Measurements from ENCODE around the gene LMF2. TPM values are rescaled to one million over a fixed set of nuclear protein-coding genes. Genes with fewer than 3 reads are reported as not detected.

LMF2 gene
- total RNA-seq, 1 experiment from 2014 or later, result 56.9 TPM

DNA sequence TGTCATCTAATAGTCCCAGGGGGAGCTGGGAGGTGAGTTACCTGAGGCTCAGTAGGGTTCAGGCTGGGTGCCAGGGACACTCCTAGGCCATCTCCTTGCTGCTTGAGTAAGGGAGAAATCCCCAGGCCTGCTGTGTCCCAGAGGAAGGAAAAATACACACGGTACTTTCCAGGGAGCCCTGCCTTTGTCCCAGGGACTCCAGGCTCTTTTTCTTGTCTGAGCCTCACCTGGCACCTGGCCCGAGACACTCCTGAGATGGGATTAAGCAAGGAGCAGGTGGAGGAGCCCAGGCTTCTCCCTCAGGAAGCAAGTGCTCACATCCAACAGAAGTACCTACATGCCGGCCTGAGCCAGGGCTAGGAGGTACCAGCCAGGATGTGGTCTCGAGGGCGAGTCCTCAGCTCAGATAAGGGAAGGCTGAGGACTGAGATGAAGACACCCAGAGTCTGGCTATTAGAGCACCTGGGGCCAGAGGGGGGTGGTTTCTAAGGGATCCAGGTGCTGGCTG is 37.3 kb upstream of the LMF2 start:
- ATAC-seq, result peak; percentile 33
- Histone ChIP-seq H3K27me3 (ENCODE audit: insufficient read depth, low read length) (no peaks in the 10 kb centered on the region), H3K79me2 (ENCODE audit: insufficient read depth, low read length) (no peaks in the 10 kb centered on the region), H3K36me3 (ENCODE audit: control insufficient read depth in 1 of 2, insufficient read depth in 2 of 2, low read length in 2 of 2) (no peaks in the 10 kb centered on the region), H4K20me1 (ENCODE audit: insufficient read depth) (no peaks in the 10 kb centered on the region), H3K9ac (ENCODE audit: low read length) (peak overlapping the region; percentile 53), H3K4me1 (ENCODE audit: control insufficient read depth in 1 of 2, insufficient read depth in 2 of 2, low read length in 2 of 2) (peaks cover 13 to 39% of the 10 kb centered on the region in 2 experiments; a peak in 3 of 4 replicates), H3K9me3 (ENCODE audit: control insufficient read depth in 1 of 2, insufficient read depth in 1 of 2, low read depth in 1 of 2, low read length in 2 of 2) (no peaks in the 10 kb centered on the region), H3K27ac (ENCODE audit: low read depth, low read length) (peak overlapping the region; percentile 27; the same call in 1 of the 2 replicates), H3K9me2 (ENCODE audit: insufficient read depth) (no peaks in the 10 kb centered on the region), H3K4me3 (replicated peaks in 1 of 2; ENCODE audit: low read depth in 1 of 2, low read length in 2 of 2) (no peak overlapping the region; a peak in 1 of 4 replicates), H3K4me2 (ENCODE audit: low read length) (peak overlapping the region; percentile 77), H2AFZ (ENCODE audit: low read depth, low read length, poor library complexity, severe bottlenecking) (peak overlapping the region; percentile 94)
- TSS peak; percentile 81 for BruUV-seq (replicated peaks)
- intact Hi-C loops (cut with micrococcal nuclease), result no loop called here
- ChIA-PET CTCF (interaction anchor here (1.0 to 1.8 kb wide), 2 partner anchors 9 to 19 kb away, joined by 3 to 6 read pairs; partner anchors contain the start of gene SCO2), RAD21 (ENCODE audit: low non-redundant PET in 1 of 2, low total read pairs in 2 of 2, uncharacterized antibody in 2 of 2, unreplicated experiment in 2 of 2) (no interaction called here), POLR2A (interaction anchor here (1.6 to 1.9 kb wide), 3 partner anchors 10 to 15 kb away, joined by 5 to 7 read pairs (median 7); partner anchors contain the start of gene TYMP)
- no peak for TF ChIP-seq YY1 (IDR thresholded peaks at IDR 0.05; ENCODE audit: extremely low read depth, insufficient replicate concordance, low read depth, low read length)
- no peak for TF ChIP-seq EZH2phosphoT487 (IDR thresholded peaks at IDR 0.05; ENCODE audit: borderline replicate concordance)
- TF ChIP-seq CEBPB (IDR thresholded peaks at IDR 0.05; ENCODE audit: low read depth), result no peak
- TF ChIP-seq, protein P1, sequence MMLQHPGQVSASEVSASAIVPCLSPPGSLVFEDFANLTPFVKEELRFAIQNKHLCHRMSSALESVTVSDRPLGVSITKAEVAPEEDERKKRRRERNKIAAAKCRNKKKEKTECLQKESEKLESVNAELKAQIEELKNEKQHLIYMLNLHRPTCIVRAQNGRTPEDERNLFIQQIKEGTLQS (IDR thresholded peaks at IDR 0.05), result no peak
- no peak for TF ChIP-seq ZNF274 (IDR thresholded peaks at IDR 0.05; ENCODE audit: low read depth, low read length)
- TF ChIP-seq CBX3 (IDR thresholded peaks at IDR 0.05; ENCODE audit: low read depth), result no peak
- no peak for DNase-seq (ENCODE audit: low read depth, low spot score)

DNA sequence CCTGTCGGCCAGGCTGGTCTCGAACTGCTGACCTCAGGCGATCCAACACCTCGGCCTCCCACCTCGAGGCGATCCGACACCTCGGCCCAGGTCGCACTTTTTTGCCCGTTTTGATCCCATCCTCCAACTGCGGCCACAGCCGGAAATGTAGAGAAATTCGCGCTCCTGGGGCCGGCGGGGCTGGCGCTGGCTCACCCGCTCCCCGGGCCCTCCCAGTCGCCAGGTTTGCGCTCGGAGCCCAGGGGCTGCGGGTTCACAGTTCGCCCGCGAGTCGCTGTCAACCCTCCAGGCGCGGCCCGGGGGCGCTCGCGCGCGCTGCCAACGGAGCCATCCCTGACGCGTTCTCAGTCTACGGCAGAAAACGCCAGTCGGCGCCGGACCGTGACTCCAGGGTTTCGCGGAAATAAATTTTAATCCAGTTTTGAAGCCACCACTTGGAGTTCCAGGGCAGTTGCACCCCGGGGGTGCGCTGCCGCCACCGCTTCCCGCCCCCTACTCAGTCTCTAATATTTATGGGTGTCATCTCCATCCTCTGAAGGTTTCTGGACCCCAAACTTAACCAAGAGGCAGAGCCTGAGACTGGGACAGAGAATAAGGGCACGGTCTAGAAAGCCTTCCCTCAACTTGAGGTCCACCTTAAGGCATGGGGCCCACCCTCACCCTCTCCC is 36.7 kb upstream of the LMF2 start:
- no TSS peak for BruUV-seq (replicated peaks)
- H2AFZ ChIP-seq (ENCODE audit: low read depth, low read length, poor library complexity, severe bottlenecking), result peak overlapping the region; percentile 94
- peak; percentile 9 for TF ChIP-seq YY1 (IDR thresholded peaks at IDR 0.05; ENCODE audit: extremely low read depth, insufficient replicate concordance, low read depth, low read length)
- no peak for TF ChIP-seq POLR2A (IDR thresholded peaks at IDR 0.05; ENCODE audit: borderline replicate concordance, extremely low read depth, insufficient read depth, insufficient read length)
- TF ChIP-seq MAX (IDR thresholded peaks at IDR 0.05), result 0 out of 2 replicates have a peak, but pooled peaks have one; percentile 35
- no peak for TF ChIP-seq JUND (IDR thresholded peaks at IDR 0.05)
- TF ChIP-seq CTCF (IDR thresholded peaks at IDR 0.05 in 2 of 3, conservative IDR thresholded peaks at IDR 0.05 in 1 of 3; ENCODE audit: borderline replicate concordance in 1 of 3, insufficient read depth in 1 of 3, low read depth in 2 of 3, low read length in 2 of 3), result peak; percentile 59 to 68 (median 60); a peak in 5 of 6 replicates
- H3K27ac ChIP-seq (ENCODE audit: low read depth, low read length), result peak overlapping the region; percentile 27
- DNase-seq (ENCODE audit: low read depth, low spot score) (no peak), ATAC-seq (peak; percentile 93)
- peak overlapping the region; percentile 53 for H3K9ac ChIP-seq (ENCODE audit: low read length)
- ChIA-PET RAD21 (ENCODE audit: low non-redundant PET in 1 of 2, low total read pairs in 2 of 2, uncharacterized antibody in 2 of 2, unreplicated experiment in 2 of 2) (no interaction called here), POLR2A (interaction anchor here (1.6 to 1.9 kb wide), 2 partner anchors 9 to 10 kb away, joined by 5 to 7 read pairs; no protein-coding TSS in a partner anchor), CTCF (interaction anchor here (1.8 kb wide), 1 partner anchor 18 kb away, joined by 6 read pairs; the partner anchor contains the start of gene SCO2)
- H4K20me1 ChIP-seq (ENCODE audit: insufficient read depth), result no peaks in the 10 kb centered on the region
- H3K36me3 ChIP-seq (ENCODE audit: control insufficient read depth in 1 of 2, insufficient read depth in 2 of 2, low read length in 2 of 2), result no peaks in the 10 kb centered on the region
- H3K9me3 ChIP-seq (ENCODE audit: control insufficient read depth in 1 of 2, insufficient read depth in 1 of 2, low read depth in 1 of 2, low read length in 2 of 2), result no peaks in the 10 kb centered on the region
- H3K4me2 ChIP-seq (ENCODE audit: low read length), result peak overlapping the region; percentile 77
- H3K27me3 ChIP-seq (ENCODE audit: insufficient read depth, low read length), result no peaks in the 10 kb centered on the region
- H3K4me1 ChIP-seq (ENCODE audit: control insufficient read depth in 1 of 2, insufficient read depth in 2 of 2, low read length in 2 of 2), result peaks cover 13 to 45% of the 10 kb centered on the region in 2 experiments; a peak in 3 of 4 replicates
- intact Hi-C loops (cut with micrococcal nuclease), result no loop called here
- H3K79me2 ChIP-seq (ENCODE audit: insufficient read depth, low read length), result no peaks in the 10 kb centered on the region
- no peaks in the 10 kb centered on the region for H3K9me2 ChIP-seq (ENCODE audit: insufficient read depth)
- H3K4me3 ChIP-seq (replicated peaks in 1 of 2; ENCODE audit: low read depth in 1 of 2, low read length in 2 of 2), result peak overlapping the region; percentile 32 to 53
